Hindlimb muscle (tissue), 1 donor: ENCODE data around the gene ZNF574. TPM values are rescaled to one million over a fixed set of nuclear protein-coding genes. Genes with fewer than 3 reads are reported as not detected.

ENCODE experiments used
- DNase-seq: peaks from one replicate; pipeline ENCODE4 v3.0.0-alpha.2; 2013
- polyA plus RNA-seq: library from polyadenylated mRNA; unstranded; fragments of 120-200 nt; gene quantifications from one replicate; pipeline ENCODE4 v1.2.1, GENCODE V29; 2013; ENCODE audit not compliant: insufficient read length

The ZNF574 gene
- polyA plus RNA-seq, 1 donor: 12.4 TPM

DNA sequence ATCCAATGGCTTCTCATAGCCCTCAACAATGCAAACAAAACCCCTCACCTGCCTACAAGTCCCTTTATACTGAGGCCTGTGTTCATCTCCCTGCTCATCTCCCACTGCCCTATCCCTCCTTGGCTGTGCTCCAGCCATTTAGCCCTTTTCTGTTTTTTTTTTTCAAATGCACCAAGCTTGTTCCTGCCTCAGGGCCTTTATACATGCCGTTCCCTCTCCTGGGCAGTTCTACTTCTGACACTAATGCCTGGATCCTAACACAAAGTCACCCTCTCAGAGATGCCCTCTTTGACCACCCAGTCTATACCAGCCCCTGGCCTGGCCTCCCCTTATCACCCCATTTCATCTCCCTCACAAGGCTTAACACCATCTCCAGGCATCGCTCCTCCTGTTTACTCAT lies 26.9 kb downstream of the ZNF574 start:
- DNase-seq: no peak

DNA sequence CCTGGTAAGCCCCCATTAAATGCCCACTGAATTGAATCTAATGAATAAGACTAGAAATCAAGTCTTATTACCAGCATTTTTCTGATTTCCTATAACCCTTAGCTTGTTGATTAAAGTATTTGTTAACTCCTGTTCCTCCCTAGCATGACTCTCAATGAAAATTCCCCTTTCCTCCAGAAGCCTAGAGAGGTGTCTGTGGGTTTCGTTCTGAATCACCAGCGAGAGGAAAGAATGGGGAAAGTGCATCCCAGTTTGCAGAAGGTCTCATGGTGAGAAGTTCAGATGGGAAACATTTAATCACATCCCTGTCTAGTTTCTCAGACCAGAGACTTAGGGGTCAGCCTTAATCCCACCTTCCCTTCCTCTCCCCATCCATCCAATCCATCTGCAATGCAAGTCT lies 29.4 kb downstream of the ZNF574 start:
- DNase-seq: no peak

DNA sequence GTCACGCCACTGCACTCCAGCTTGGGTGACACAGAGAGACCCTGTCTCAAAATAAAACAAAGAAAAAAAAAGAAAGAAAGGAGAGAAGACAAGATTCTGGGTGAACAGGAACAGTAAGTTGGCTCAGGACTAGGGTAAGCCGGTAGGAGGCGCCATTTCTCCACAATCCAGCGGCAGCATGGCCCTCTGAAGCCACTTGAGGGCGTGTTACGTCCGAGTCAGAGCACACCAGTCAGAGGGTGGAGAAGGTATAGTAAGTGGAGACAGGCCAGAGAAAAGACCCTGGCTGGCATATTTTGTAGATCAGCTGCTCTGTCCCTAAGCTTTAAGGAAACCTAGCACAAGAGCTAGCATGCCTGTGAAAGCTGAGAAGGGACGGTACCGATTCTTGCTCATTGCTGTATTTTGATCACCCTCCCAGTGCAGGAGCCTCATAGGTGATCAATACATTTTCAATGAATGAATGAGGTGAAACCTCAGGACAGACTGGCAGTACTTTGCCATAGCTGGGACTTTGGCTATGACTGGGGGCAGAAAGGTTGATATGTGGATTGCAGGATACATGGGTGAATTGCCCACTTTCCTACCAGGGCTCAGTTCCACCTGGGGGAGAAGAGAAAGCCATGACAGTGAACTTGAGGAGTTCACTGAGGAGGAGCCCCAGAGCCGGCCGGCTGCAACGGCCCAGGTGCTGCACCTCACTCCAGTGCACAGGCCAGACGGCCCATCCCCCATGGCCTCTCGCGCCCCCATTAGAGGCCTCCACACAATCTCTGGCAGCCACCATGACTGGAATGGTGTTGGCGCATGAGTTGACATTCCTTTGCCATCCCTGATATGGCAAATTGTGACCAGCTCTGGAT lies 32.8 kb downstream of the ZNF574 start:
- peak; percentile 69 for DNase-seq

DNA sequence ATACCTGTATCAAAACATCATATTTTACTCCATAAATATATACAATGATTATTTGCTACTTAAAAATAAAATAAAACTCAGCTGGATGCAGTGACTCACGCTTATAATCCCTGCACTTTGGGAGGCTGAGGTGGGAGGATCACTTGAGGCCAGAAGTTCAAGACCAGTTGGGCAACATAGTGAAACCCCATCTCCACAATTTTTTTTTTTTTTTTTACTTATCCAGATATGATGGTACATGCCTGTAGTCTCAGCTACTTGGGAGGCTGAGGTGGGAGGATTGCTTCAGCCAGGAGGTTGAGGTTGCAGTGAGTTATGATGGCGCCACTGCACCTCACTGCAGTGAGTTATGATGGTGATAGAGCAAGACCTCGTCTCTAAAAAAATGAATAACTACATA lies 33.9 kb downstream of the ZNF574 start:
- DNase-seq: no peak

DNA sequence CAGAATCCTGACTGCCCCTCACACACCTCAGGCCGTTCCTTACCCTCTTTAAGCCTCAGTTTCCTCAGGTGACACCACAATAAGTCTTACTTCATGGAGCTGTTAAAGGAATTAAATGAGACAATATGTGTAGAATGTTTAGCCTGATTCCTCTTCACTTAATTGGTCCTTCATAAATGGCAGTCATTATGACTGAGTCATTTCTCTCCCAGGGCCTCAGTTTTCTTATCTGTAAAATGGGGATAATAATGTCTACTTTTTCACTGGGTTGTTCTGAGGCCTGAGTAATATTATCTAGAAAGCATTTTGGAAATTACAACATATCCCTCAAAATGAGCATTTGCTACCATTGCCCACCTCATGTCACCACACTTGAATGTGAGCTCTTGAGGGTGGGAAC lies 34.7 kb downstream of the ZNF574 start:
- DNase-seq: no peak

DNA sequence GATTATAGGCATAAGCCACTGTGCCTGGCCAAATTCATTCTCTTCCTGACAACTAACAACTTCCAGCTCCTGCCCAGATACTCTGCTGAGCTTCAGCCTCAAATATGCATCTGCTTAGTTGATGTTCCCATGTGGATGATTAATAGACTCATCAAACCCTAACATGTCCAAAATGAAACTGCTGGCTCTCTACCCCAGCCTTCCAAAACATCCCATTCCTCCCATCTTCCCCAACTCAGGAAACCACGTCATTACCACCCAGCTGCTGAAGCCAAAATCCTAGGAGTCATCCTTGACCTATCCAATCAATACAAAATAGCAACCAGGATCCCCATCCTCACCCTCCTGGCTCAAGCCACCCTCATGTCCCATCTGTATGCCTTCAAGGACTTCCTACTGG lies 35.4 kb downstream of the ZNF574 start:
- DNase-seq: no peak

DNA sequence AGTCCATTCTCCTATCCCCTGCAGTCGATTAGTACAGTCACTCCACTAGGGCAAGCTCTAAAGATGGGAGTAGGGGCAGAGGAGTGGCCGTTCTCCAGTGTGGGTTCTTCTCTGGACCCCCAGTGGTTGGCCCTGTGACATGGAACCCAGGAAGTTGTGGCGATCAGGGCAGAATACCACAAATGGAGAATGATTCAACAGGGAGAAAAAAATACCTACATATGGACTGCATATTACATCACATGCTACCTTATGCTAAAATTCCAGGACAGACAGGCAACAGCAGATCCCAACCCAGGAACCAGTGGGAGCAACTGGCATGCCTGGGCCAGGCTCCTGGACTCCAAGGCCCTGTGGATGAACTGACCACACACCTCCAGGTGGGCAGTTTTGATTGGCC lies 35.8 kb downstream of the ZNF574 start:
- no peak for DNase-seq

DNA sequence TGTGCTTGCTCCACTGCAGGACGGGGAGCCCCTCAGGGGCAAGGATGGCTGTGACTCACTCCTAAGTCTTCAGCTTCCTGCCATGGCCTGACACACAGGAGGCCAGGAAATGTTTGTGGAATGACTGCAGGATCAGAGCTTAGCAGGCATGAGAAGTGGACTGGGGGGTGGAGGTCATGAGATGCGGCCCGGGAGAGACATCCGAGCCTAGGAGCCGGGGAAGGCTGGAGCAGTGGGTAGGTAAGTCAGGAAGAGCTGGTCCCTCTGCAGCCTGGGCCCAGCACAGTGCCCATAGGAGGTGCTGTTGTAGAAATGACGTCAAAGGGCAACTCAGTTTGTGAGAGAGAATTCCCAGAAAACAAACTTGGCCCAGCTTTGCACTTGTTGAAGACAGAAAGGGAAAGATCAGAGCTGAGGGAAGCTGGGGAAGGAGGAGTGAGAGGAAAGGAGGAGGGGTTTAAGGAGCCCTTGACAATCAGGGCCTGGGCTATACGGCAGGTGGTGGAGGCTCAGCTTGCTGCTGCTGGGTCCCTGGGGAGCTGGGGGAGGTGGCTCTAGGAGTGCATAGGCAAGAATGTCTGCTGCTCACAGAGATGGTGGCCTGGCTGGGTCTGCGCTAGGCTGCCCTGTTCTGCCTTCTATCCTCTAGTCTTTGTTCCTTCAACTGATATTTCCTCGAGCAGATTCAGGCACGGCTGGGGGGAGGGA lies 37.8 kb downstream of the ZNF574 start:
- no peak for DNase-seq

DNA sequence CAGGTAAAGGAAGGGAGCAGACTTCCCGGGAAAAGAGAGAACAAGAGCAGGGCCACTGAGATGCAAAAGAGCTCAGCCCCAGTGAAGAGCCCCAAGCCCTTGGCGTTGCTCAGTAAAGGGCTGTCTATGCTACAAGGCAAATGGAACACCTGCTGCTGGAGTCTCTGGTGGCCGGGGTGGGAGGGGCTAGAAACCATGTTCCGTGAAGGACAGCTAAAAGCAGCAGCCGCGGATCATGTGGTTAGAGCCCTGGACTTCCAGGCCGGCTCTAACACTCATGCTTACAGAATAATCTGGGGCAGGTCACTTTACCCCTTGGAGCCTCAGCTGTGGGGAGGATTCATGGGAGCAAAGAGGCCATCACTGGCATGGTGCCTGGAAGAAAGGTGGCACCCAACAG lies 38.4 kb downstream of the ZNF574 start:
- no peak for DNase-seq

DNA sequence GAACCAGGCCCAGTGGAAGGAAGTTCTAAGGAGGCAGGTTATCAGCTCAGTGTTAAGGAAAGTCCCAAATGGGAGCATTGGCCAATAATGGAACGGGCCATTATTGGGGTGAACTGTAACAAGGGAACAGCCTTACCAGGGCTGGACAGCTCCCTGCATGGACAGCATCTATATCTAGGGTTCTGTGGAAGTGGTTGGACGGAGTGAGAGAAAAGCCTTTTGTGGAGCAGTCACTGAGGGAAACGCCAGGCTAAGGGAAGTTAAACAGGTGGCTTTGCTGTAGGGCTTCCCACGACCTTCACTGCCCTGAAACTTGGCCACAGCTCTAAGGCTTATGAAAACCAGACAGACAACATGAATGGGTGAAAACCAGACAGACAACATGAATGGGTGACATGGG lies 39.3 kb downstream of the ZNF574 start:
- no peak for DNase-seq

DNA sequence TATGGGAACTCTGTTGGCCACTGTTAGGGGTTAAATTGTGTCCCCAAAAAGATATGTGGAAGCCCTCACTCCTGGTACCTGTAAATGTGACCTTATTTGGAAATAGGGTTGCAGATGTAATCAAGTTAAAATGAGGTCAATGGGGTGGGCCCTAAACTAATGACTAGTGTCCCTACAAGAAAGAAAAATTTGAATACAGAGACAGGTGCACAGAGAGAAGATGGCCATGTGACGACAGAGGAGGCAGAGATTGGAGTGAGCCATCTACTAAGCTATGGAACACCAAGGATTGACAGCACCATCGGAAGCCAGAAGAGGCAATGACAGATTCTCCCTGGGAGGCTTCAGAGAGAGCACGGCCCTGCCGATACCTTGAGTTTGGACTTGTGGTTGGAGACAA lies 39.7 kb downstream of the ZNF574 start:
- no peak for DNase-seq

DNA sequence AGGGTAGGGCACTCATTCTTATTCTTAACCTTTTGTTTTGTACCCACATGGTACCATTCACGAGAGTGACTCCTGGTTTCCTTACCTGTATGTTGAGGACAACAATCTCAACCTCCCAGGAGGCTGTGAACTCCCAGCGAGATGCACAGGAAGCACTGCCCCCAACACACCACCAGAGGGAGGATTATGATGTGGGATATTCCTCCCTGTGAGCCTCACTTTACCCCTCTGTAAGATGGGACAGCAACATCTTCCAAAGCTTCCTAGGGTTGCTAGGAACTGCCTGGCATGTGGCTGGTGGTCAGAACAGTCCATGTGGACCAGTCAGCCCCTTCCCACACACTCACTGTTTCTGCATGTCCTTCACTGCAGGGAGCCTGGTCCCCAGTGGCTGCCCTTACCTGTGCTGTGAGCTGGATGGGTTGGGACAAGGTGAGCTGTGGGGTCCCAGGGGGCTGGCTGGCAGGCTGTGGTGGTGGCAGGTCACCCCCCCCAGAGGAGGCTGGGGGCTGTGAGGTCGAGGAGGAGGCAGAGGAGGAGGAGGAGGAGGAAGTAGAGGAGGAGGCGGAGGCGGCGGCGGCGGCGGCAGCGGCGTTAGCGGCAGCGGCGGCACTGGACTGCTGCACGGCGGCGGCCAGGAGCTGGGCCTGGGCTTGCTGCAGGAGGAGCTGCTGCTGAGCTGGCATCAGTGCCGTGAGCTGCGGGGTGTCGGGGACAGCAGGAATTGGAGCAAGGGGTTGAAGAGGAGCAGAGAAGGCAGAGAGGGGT lies 40.5 kb downstream of the ZNF574 start:
- DNase-seq: no peak

DNA sequence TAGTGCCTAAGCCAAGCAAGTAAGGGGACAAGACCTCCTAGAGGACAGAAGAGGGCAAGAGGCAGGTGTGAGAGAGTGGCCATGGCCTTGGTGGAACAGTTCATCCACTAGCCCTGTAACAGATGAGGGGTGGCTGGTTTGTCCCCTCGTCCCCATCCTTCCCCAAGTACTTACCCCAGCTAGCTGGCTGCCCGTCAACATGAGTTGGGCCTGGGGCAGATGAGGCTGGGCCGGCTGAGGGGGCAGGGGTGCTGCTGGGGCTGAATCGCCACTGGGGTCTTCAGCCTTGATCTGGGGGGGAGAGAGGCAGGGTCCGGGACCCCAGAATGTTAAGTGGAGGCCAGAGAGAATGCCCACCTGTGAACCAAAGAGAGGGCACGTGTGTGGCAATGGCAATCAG lies 41.1 kb downstream of the ZNF574 start:
- DNase-seq: no peak

DNA sequence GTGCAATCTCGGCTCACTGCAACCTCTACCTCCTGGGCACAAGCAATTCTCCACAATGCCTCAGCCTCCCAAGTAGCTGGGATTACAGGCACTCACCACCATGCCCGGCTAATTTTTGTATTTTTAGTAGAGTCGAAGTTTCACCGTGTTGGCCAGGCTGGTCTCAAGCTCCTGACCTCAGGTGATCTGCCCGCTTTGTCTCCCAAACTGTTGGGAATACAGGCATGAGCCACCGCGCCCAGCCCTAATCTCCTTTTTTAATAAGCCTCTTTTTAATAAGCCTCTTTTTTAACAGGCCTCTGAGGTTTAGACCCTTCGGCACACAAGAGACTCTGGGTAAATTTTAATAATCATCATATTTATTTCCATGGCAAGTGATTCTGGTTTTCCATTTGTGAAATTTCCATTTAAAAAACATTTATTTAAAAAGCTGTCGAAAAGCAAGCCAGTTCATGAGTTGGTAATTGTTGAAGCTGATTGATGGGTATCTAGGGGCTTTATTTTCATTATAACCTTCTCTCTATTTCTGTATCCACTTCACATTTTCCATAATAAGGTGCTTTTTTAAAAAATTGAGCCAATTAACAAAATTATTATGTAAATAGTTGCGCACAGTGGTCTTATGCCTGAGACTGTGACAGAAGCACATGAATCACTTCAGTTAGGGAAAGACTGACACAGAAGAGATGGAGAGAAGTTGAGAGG lies 44.5 kb downstream of the ZNF574 start:
- DNase-seq: no peak

DNA sequence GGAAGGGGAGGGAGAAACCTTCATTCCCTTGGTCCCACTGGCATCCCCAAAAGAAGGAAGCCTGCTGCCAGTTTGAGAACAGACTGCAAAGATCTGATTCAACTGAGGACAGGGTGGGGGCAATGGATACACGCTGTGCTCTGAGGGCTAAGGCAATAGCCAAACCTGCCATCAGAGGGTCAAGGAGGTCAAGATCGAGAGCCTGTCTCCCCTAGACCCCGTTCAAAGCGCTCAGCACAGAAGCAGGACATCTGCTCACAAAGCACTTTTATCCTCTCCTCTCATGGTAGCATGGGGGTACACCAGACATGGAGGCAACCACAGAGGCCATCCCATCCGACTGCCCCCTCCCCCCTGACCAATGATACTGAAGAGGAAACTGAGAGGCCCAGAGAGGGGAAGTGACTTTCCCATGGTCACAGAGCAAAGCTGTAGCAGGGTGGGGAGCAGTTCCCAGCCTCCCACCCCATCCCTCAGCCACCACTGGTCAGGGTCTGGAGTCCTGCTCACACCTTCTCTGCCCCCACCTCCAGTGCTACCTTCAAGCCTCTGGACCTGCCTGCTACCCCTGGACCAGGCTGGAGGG lies 45.2 kb downstream of the ZNF574 start:
- DNase-seq: no peak

DNA sequence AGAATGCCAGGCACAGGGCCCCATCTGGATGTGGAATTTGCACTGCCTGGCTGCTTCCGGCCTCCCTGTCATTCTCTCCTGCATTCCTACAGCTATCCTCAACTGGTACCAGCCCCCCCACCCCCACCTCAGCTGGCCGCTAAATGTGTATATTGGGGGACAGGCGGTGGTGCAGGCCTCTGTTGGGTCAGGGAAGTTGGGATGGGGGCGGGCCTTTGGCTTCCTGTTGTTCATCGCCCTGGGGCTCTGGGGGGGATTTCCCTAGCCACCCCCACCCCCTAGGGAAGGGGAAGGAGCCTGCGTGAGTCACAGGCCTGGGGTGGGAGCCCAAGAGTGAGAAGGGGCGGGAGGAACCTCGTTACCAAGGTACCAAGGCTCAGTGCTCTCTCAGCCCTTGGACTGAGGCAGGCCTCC lies 45.7 kb downstream of the ZNF574 start:
- no peak for DNase-seq

DNA sequence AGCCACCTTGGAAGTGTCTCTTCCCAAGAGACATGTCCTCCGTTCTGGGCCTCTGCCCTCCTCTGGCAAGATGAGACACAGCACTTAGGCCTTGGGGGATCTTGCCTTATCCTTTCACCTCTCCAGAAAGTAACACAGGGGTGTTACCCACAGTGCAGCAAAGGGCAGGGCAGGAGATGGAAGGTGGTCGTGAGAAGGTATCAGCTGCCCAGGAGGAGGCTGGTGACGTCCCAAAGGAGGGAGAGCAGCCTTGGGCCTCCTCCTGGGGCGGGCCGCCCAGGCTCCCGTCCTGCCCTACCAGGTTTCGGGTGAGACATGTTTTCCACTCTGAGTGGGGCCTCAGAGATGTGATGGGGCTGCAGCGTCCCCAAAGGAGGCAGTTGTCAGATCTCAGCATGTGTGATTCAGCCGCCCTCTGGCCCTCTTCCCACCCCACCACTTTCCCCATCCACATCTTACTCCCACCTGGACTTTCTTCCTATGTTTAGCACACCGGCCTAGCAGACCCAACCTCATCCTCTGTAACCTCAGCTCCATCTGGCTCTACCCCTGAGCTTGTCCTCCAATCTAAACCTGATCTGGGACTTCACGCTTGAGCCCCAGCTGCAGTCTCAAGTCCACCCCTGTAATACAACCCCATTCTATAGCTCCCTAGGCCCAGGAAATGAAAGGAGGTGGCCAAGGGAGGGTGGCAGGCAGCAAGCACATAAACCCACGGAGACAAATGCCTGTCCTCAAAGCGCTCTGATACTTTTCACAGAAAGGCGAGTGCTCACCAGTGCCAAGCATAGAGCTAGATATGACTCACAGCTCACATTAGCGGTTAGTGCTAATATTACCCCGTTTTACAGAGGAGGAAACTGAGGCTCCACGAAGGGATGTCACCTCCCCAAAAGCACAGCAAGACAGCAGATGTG lies 47.0 kb downstream of the ZNF574 start:
- DNase-seq: no peak

DNA sequence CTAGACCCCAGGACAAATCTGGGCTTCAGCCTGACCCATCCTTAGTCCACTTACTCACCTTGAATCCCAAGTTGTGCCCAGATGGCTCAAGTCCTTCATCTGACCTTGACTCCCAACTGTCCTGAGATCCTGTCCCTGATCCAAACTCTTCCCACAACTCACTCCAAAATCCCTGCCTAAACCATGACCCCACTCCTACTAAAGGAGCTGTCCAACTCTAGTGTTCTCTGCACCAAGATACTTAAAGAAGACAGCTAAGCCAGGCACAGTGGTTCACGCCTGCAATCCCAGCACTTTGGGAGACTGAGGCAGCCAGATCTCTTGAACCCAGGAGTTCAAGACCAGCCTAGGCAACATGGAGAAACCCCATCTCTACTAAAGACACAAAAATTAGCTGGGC lies 47.8 kb downstream of the ZNF574 start:
- DNase-seq: no peak

DNA sequence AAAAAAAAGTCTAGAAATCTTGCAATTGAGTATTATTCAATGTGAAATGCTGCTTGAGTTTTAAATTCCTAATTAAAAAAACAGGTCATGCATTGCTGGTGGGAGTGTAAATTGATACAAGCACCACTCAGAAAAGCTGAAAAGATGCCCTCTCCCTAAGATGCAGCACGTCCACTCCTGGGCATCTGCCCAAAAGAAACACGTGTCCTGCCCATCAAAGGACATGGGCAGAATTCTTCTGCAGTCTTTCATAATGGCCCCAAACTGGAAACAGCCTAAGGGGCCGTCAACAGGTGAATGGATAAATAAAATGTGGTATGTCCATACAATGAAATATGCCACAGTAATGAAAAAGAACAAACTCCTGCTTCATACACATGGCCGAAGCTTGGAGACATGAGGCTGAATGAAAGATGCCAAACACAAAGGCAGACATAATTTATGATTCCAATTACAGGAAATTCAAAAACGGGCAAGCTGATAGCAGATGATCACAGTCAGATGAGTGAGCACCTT lies 48.5 kb downstream of the ZNF574 start:
- DNase-seq: no peak

DNA sequence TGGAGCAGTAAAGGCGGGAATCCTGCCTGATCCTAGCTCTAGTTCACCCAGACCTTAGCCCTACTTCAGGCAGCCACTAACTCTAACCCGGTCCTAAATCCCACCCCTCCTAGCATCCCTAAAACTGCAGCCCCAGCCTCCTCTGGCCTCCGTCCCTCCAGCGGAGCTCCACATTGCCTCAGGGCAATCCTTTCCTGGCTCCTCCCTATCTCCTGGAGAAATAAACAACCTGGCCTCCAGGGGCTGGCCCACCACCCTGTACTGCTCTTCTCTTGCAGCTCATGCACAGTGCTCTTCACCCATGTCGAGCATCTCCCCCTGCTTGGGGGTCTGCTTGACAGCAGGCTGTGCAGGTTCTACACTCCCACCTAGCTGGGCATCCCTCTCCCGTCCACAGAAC lies 49.6 kb downstream of the ZNF574 start:
- DNase-seq: no peak

DNA sequence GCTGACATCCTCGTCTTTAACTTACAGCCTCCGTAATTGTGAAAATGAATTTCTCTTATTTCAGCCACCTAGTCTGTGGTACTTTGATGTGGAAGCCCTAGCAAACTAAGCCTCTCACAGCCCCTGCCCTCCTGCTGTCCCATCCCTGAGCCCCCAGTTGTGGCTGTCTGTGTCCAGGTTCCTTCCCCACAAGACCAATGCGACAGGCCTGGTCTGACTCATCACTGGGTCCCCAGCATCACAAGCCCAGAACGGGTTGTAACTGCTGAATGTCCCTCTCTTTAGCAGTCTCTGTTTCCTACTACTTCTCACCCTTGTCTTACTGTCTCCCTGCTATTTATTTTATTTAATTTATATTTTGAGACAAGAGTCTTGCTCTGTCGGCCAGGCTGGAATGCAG lies 50.6 kb downstream of the ZNF574 start:
- no peak for DNase-seq
